SK-MEL-5 (cell line): ENCODE results near the gene SNAPC4. TPM values are rescaled to one million over a fixed set of nuclear protein-coding genes. Genes with fewer than 3 reads are reported as not detected.
"Not testable (repeated sequence)": the region's sequence is repeated elsewhere in the genome, so short reads cannot be mapped to it uniquely, and the experiment has no call there.

Experiments used
- DNase-seq: peaks from one replicate; pipeline ENCODE4 v3.0.0-alpha.2; 2016; ENCODE audit warnings: low read depth, low spot score
- in situ Hi-C: cut with HindIII; loops from 2 replicates; pipeline ENCODE4 v1.10.0; 2016; ENCODE audit warnings: low sequenced_read_pairs, high pct_unique_total_duplicates, low pct_unique_long_range_greater_than_20kb
- total RNA-seq: library from RNA; depleted of rRNA; stranded (reverse); fragments of >200 nt; shearing (Covaris generic); gene quantifications from 2 replicates; pipeline ENCODE4 v1.2.3, GENCODE V29; 2014

The SNAPC4 gene
- total RNA-seq, 1 experiment from 2014 or later, result 6.9 TPM

DNA sequence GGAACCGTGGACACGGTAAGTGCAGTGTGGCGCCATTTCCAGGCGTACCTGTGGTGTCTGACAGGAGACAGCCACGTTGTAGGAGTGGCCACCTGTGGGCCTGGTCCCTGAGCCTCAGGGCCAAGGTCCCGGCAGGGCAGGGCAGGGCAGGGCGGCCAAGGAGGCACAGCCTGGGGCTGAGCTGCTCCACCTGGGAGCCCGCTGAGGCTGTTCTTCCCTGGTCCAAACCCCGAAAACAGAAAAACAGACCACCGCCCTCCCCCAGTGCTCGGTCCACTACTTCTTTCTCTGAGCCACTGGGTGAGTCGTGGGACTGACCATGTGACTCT is 19.1 kb upstream of the SNAPC4 start:
- in situ Hi-C loops, result no loop called here
- no peak for DNase-seq

DNA sequence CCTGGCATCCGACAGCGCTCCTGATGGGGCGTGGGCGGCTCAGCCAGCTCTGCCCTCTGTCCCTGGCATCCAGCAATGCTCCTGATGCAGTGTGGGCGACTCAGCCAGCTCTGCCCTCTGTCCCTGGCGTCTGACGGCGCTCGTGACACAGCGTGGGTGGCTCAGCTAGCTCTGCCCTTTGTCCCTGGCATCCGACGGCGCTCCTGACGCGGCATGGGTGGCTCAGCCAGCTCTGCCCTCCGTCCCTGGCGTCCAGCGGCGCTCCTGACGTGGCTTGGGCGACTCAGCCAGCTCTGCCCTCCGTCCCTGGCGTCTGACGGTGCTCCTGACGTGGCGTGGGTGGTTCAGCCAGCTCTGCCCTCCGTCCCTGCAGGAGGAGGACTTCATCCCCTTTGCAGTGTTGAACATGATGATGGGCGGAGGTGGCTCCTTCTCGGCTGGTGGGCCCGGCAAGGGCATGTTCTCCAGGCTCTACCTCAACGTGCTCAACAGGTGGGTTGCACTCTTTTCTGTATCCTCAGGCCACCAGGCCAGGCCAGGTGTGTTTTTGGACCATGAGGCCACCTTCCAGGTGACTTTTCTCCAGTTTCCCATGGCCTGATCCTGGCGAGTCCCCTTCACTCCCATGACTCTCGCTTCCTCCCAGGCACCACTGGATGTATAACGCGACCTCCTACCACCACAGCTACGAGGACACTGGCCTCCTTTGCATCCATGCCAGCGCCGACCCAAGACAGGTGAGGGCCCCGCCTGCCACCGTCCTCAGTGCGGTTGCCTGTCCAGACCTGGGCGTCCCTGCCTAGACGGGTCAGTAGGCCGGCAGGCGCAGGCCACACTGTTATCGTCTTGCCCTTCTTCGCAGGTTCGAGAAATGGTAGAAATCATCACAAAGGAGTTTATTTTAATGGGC is 18.5 kb upstream of the SNAPC4 start:
- in situ Hi-C loops, result no loop called here
- DNase-seq, result no peak

DNA sequence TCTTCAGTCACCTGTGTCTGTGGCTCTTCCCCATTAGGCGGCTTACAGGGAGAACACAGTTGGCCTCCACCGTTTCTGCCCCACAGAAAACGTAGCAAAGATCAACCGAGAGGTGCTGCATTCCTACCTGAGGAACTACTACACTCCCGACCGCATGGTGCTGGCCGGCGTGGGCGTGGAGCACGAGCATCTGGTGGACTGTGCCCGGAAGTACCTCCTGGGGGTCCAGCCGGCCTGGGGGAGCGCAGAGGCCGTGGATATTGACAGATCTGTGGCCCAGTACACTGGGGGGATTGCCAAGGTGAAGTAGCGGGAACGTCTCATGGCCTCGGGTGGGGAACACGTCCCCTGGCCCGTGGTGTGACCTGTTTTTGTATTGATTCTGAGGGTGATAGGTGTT is 16.9 kb upstream of the SNAPC4 start:
- DNase-seq, result no peak
- in situ Hi-C loops, result no loop called here

DNA sequence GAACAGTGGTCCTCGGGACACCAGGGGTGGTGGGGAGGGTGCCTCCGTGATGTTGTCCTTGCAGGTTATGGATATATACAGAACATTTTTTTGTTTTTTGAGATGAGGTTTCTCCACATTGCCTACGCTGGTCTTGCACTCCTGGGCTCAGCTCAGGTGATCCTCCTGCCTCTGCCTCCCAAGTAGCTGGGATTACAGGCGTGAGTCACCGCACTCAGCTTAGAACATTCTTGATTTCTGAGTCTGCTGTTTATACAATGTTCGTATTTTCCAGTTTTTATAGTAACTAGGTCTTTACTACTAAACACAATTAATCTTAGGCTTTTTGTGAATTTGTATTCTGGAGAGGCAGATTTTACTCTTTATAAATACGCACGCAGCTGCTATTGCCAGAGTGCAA is 16.5 kb upstream of the SNAPC4 start:
- no peak for DNase-seq
- in situ Hi-C loops, result no loop called here

DNA sequence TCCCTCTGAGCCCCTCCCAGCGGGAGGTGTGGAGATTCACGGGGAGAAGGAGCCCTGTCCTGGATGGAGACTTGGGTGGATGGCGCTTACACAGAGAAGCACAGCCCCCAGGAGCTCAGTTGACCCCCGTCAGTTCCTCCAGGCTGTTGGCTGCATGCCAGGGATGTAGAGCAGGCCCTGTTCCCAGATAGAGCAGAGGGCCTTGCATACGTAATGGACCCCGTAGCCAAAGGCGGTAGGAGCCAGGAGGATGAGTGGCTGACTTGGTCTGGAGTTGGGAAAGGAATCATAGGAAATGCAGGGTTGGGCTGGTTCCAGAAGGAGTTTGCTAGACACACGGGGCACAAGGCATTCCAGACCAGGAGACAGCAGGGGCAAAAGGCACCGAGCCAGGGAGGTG is 13.0 kb upstream of the SNAPC4 start:
- DNase-seq, result no peak
- in situ Hi-C loops, result no loop called here

DNA sequence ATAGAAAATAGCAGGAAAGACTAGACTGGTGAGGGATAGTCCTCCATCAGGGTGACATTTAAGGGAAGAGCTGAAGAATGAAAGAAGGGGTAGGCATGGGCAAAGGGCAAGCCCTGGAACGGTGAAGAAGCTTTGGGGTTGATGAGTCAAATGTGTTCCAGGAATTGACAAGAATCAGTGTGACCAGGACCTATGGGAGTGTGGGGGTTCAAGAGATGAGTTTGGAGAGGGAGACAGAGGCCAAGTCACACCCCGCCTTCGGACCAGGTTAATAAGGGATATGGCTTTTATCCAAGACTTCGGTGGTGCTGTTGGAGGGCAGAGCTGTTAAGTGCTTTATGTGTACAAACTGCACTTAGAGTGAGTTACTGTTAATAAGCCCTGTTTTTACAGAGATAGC is 11.4 kb upstream of the SNAPC4 start:
- DNase-seq, result no peak
- in situ Hi-C loops, result no loop called here

DNA sequence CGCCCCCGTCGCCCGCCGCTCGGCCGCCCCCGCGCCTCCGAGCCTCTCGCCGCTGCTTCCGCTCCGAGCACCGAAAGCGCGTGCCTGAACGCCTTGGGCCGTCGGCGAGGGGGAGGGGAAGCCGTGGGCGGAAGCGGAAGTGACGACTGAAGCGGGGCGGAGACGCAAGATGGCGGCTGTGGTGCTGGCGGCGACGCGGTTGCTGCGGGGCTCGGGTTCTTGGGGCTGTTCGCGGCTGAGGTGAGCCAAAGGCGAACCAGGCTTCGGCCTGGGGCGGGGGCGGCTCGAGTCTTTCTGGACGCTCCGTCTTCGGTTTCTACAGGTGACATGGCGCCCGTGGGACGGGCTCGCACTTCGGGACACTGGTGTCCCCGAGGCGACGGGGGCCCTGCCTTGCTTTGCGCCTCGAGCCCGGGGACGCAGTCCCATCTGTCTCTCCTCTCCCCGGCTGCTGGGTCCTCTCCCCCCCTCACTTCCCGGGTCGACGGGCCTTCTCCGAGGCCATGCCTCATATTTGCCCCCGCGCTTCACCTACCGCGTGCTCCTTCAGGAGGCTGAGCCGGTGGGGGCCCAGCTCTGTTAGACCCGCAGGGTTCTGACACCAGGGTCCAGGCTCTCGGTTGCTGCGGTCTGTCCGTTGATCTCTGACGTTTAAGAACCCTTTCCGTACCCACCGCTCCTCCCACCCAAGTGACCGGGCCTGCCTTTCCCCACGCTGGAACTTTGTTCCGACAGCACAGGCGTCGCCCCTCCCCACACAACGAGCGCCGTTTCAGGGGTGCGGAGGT is 10.7 kb upstream of the SNAPC4 start, which contains the start of the genes ENTR1 and PMPCA:
TSS of gene ENTR1 (minus strand) at position 115 of the 788 bp plus-strand sequence. CDS start 217 bp downstream, outside the sequence.
TSS of gene PMPCA (plus strand) at position 159 of the 788 bp plus-strand sequence. CDS start at position 170, 11 bp downstream.
- DNase-seq, result peak; percentile 90
- in situ Hi-C loops, result no loop called here

DNA sequence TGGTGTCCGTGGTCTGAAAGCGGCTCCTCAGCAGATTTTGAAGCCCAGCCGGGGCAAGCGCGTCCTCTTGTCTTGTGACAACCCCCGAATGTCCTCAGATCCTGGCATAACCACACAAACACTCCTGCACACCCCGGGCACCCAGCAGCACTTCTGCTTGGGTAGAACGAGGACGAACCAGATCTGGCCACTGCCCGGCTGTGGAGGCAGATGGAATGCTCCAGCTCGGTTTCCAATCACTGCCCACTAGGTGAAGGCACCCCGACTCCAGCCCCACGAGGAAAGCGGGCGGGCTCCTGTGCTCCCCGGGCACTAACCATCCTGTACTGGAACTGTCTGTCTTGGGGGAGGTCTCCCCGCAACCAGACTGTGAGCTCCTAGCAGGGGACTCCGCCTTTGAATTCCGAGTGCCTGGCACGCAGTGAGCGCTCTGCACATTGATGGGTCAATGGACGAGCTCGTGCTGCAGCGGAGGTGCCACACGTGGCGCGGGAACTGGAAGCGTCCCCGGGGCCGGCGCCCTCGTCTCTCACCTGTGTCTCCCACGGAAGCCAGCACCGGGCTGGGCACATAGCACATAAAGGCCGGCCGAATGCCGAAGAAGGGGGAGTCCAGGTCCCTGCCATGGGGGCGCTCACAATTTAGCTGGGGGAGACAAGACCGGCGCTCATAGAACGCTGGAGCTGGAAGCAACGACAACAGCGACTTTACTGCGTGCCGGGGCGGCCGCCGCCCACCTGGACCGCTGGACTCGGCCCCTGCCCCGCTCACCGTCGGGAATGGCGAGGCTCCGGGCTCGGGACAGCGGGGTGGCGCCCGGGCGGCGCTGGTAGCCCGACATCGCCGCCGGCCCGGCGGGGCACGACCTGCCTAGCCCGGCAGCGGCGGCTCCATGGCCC is 9.8 kb upstream of the SNAPC4 start:
- DNase-seq, result peak; percentile 22
- in situ Hi-C loops, result no loop called here

DNA sequence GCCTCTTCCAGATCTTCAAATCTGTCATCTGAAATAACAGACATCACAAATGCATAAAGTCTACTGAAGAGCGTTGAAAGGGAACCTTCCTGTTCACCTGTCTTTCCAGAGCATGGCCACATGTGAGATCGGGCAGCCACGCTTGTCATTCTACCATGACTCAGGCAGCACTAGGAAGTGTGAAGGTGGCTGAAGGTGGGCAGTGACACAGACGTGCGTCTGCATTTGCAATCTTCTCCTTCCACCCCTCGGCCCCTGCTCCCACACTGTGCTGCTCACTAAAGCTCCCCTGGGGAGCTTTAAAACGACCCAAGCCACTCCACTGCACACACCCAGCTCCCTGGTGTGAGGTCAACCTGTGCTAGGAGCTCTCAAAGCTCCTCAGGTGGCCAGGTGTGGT is 7.9 kb upstream of the SNAPC4 start:
- DNase-seq, result no peak
- in situ Hi-C loops, result no loop called here

DNA sequence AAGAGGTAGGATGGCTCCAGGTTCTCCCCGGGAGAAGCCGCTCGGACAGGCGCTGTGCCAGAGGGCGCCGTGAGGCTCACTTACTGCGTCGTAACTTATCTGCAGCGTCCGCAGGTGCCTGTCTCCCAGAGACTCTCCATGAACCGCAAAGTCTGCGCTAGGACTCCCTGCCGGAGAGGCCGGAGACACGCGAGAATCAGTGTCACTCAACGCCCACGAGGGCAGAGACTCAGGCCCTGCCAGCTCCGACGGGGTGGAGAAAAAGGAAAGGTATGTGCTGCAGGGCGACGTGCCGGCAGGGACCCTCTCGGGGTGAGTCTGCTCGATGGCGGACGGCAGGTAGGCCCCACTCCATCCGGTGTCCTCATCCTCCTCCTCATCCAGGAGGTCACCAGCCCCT is 7.1 kb upstream of the SNAPC4 start:
- in situ Hi-C loops, DNase-seq: not testable (repeated sequence)

DNA sequence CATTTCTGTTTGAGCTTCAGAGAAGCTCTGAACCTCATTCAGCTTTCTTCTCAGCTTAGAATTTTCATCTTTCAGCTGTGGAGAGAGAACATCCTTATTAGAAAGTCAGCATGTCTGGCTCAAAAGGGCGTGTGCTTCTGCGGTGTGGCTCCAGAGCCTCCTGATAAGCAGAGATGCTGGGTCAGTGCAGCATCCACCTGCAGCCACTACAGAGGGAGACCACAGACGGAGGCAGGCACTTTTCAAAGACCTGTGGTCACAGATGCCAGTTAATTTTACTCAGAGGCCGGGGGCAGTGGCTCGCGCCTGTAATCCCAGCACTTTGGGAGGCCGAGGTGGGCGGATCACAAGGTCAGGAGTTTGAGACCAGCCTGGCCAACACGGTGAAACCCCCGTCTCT is 5.9 kb upstream of the SNAPC4 start:
- in situ Hi-C loops, DNase-seq: not testable (repeated sequence)

DNA sequence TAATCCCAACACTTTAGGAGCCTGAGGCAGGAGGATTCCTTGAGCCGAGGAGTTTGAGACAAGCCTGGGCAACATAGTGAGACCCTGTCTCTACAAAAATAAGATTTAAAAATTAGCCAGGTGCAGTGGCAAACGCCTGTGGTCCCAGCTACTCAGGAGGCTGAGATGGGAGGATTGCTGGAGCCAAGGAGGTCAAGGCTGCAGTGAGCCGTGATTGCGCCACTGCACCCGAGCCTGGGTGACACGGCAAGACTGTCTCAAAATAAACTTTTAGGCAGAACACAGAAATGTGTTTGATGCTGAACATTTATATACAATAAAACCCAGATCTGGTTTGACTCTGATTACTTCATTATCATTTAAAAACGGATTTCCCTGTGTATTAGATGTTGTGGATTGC is 5.5 kb upstream of the SNAPC4 start:
- in situ Hi-C loops, result no loop called here
- no peak for DNase-seq

DNA sequence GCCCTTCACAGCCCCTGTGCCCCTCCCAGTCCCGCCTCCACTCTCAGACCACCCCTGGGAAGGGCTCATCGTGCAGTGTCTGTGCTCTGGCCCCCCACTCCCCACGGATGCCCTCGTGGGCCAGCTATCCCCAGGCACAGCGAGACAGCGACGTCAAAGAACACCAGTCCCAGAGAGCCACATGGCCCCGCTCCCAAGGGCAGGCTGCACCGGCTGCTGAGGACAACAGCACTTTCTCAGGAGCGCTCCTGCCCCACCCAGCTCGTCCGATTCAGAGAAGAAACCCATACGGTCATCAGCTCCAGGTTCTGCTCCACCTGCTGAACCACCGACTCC is 4.8 kb upstream of the SNAPC4 start:
- in situ Hi-C loops, result no loop called here
- no peak for DNase-seq

DNA sequence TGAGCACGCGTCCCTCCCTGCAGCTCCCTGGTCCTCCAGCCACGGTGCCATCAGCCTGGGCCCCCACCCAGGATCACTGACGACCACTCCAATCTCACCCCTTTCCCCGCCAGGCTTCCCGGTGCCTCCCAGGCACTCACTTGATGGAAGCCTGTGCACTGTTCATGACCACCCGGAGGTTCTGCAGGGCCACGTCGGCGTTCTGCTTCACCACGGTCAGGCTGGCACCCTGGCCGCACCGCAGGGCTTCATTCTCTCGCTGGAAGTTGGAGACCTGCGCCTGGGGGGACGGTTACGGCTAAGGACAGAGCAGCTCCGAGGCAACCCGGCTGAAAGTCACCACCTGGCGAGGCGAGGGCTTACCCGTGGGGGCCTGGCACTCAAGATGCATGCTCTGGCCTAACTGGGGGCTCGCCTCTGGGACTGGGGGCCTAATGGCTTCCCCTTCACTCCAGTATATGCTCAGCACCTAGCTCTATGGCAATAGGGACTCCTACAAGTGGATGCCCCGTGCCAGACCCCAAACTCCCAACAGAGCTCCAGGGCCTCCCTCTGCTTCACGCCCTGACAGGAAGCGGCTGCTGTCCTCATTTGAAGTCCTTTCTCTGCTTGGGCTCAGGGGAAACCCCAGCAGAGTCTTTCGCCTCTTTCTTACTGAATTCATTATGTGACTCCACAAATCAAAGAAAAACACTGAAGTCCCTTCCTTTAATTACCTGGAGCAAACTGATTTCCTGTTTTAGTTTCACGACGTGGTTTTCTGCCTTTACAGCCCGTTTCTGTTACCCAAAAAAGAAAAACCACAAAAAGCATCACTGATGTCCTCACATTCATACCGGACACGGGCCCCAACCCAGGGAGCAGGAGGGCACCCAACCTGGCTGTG is 4.2 kb upstream of the SNAPC4 start:
- in situ Hi-C loops, result no loop called here

DNA sequence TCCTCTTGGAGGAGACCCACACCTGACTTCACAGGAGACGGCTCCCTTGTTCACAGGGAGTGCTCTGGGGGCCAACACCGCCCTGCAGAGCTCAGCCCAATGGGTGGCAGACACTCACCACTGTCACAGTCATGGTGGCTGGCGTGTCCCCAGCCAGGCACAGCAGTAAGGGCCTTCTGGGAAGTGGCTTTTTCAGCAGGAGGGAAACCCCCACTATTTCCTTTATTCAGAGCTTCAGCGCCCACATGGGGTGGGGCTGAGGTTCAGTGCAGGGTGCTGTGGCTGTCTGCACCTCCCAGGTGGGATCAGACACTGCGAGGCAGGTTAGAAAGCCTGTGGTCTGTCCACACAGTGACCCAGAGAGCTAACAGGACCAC is 3.6 kb upstream of the SNAPC4 start:
- in situ Hi-C loops, result no loop called here
- DNase-seq, result no peak

More for the DNA sequence above, 4.2 kb upstream of the SNAPC4 start:
- no peak for DNase-seq

DNA sequence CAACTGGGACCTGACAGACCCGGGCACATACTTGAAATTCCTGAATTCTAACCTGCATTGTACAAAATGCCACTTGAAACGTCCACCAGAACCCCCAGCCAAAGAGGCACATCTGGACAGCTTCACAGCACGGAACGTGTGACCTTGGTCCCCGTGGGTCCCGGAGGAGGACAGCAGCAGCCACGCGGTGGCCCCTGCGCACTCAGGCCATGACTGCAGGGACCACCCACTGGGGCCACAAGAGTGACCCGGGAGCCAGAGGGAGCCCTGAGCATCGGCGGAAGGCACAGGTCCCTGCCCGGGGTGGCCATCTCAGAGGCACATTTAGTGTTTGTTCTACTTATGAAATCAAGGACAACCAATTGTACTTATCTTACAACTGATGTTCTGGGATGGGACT is 2.1 kb upstream of the SNAPC4 start:
- DNase-seq, result no peak
- in situ Hi-C loops, result no loop called here
